Measurements from ENCODE around the gene EIF3L. TPM values are rescaled to one million over a fixed set of nuclear protein-coding genes. Genes with fewer than 3 reads are reported as not detected.

EIF3L gene
- polyA plus RNA-seq, 1 donor from 2014 or later: 352 TPM

GRCh38 chr22:37887584-37888378, 38.6 kb downstream of the EIF3L start:
- no peak overlapping the region for H3K4me3 ChIP-seq (ENCODE audit: low read length)
- no peaks in the 10 kb centered on the region for H4K20me1 ChIP-seq (ENCODE audit: insufficient read depth)
- peaks cover 4% of the 10 kb centered on the region for H3K79me2 ChIP-seq (replicated peaks; ENCODE audit: insufficient read depth, low read length)
- no peaks in the 10 kb centered on the region for H3K9me3 ChIP-seq (ENCODE audit: low read length)
- TF ChIP-seq EP300 (conservative IDR thresholded peaks at IDR 0.05; ENCODE audit: poor library complexity, severe bottlenecking): no peak
- no peak for TF ChIP-seq POLR2AphosphoS5 (IDR thresholded peaks at IDR 0.05)
- no peak for TF ChIP-seq RAD21 (conservative IDR thresholded peaks at IDR 0.05)
- no peak for TF ChIP-seq CTCF (IDR thresholded peaks at IDR 0.05; ENCODE audit: poor library complexity, severe bottlenecking)
- TF ChIP-seq TAF1 (IDR thresholded peaks at IDR 0.05; ENCODE audit: low read depth): no peak
- no peak for TF ChIP-seq EZH2 (IDR thresholded peaks at IDR 0.05; ENCODE audit: borderline replicate concordance, insufficient read depth, low read length, poor library complexity, severe bottlenecking)
- no peak overlapping the region for H3K4me2 ChIP-seq (ENCODE audit: low read length)
- H3K27ac ChIP-seq (ENCODE audit: low read length): no peak overlapping the region
- no peak overlapping the region for H3K9ac ChIP-seq (ENCODE audit: low read length)
- no peaks in the 10 kb centered on the region for H3F3A ChIP-seq (ENCODE audit: insufficient read depth, low read length, poor library complexity, severe bottlenecking)
- H3K36me3 ChIP-seq (ENCODE audit: insufficient read depth, low read length): no peaks in the 10 kb centered on the region
- H3K27me3 ChIP-seq (ENCODE audit: insufficient read depth, low read depth, low read length): no peaks in the 10 kb centered on the region
- H3K9me2 ChIP-seq (ENCODE audit: insufficient read depth, low read length): no peaks in the 10 kb centered on the region
- H2AFZ ChIP-seq (ENCODE audit: low read depth, low read length): no peak overlapping the region

GRCh38 chr22:37891926-37892325, 42.7 kb downstream of the EIF3L start:
- Histone ChIP-seq H3K27ac (ENCODE audit: low read length) (no peak overlapping the region), H3F3A (ENCODE audit: insufficient read depth, low read length, poor library complexity, severe bottlenecking) (no peaks in the 10 kb centered on the region)

More at GRCh38 chr22:37891926-37892325, 42.7 kb downstream of the EIF3L start:
- Histone ChIP-seq H3K9me2 (ENCODE audit: insufficient read depth, low read length) (no peaks in the 10 kb centered on the region), H3K9me3 (ENCODE audit: low read length) (no peaks in the 10 kb centered on the region), H3K27me3 (ENCODE audit: insufficient read depth, low read depth, low read length) (no peaks in the 10 kb centered on the region), H2AFZ (ENCODE audit: low read depth, low read length) (no peak overlapping the region), H4K20me1 (ENCODE audit: insufficient read depth) (no peaks in the 10 kb centered on the region), H3K36me3 (ENCODE audit: insufficient read depth, low read length) (no peaks in the 10 kb centered on the region), H3K9ac (ENCODE audit: low read length) (no peak overlapping the region), H3K4me2 (ENCODE audit: low read length) (no peak overlapping the region), H3K4me3 (ENCODE audit: low read length) (no peak overlapping the region), H3K79me2 (replicated peaks; ENCODE audit: insufficient read depth, low read length) (no peaks in the 10 kb centered on the region)
- TF ChIP-seq REST (IDR thresholded peaks at IDR 0.05; ENCODE audit: borderline replicate concordance) (no peak), CTCF (IDR thresholded peaks at IDR 0.05; ENCODE audit: poor library complexity, severe bottlenecking) (no peak), POLR2AphosphoS5 (IDR thresholded peaks at IDR 0.05) (no peak), EZH2 (IDR thresholded peaks at IDR 0.05; ENCODE audit: borderline replicate concordance, insufficient read depth, low read length, poor library complexity, severe bottlenecking) (no peak), SMC3 (conservative IDR thresholded peaks at IDR 0.05; ENCODE audit: poor library complexity) (no peak), EP300 (conservative IDR thresholded peaks at IDR 0.05; ENCODE audit: poor library complexity, severe bottlenecking) (no peak), MXI1 (conservative IDR thresholded peaks at IDR 0.05; ENCODE audit: poor library complexity, severe bottlenecking) (no peak), TAF1 (IDR thresholded peaks at IDR 0.05; ENCODE audit: low read depth) (no peak), RAD21 (conservative IDR thresholded peaks at IDR 0.05) (no peak)
